ENCODE results near the gene CD44. TPM values are rescaled to one million over a fixed set of nuclear protein-coding genes. Genes with fewer than 3 reads are reported as not detected.

Gene CD44
- total RNA-seq, 4 donors from 2014 or later = 19.5 to 32.5 (median 29.2) TPM

DNA sequence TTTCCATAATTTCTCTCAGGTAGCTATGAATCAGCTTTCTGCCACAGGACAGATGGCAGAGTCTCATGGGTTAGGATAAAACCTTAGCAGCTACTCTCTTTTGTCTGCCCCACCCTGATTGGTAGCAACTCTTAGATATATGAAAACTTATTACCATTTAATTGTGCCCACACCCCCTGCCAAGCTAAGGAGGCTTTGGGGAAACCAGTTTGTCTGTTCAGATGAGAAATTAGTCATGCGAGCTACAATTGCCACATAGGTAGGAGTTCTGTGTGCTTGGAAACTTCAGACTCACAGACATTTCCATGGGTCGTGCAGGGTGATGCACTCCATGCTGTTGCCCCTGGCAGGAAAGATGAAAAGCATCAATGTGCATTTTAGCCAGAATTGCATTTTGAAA is 39.9 kb downstream of the CD44 start:
- peaks cover 0 to 20% of the 10 kb centered on the region in 2 donors for H3K36me3 ChIP-seq

DNA sequence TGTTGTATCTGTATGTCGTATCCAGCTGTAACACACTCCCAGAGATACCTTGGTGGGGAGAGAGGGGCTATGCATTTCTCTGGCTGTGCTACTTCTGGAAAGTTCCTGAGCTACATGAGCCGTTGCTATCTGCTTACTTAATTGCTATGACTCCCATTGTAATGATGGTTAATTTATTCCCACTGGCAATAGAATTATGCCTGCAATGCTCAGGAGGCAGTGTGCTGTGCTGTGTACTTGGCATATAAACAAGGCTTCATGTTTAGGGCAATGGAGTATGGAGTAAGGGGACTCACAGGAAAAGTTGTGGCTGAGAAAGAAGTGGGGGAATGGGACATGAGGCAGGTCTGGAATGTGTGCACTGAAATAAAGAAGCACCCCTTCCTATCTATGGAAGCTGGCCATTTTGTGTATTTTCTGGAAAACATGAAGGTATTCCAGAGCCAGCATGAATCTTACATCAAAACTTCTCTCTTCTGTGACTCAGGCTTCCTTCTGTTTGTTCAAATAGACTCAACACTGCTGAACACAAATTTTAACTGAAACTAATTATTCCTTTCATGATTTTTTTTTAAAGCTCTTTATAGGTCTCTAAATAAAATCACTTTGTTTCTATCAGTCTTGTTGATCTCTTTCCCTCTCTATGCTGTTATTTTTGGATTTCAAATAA is 40.6 kb downstream of the CD44 start:
- in situ Hi-C loops (cut with MboI; ENCODE audit: low sequenced_read_pairs in 4 of 4) (no loop called here), intact Hi-C loops (cut with DNase I; ENCODE audit: low total_unique reads) (no loop called here)
- H3K9me3 ChIP-seq = no peaks in the 10 kb centered on the region
- peaks cover 0 to 8% of the 10 kb centered on the region in 2 donors for H3K4me1 ChIP-seq
- peaks cover 0 to 20% of the 10 kb centered on the region in 2 donors for H3K36me3 ChIP-seq
- TF ChIP-seq POLR2A (IDR thresholded peaks at IDR 0.05) = no peak
- TF ChIP-seq CTCF (IDR thresholded peaks at IDR 0.05 in 4 of 5, conservative IDR thresholded peaks at IDR 0.05 in 1 of 5) = no peak
- no peaks in the 10 kb centered on the region for H3K27me3 ChIP-seq
- no peak overlapping the region for H3K27ac ChIP-seq
- ATAC-seq (no peak), DNase-seq (no peak)
- H3K4me3 ChIP-seq = no peak overlapping the region

More for the DNA sequence above, 39.9 kb downstream of the CD44 start:
- Histone ChIP-seq H3K9me3 (no peaks in the 10 kb centered on the region), H3K27ac (no peak overlapping the region), H3K4me1 (peaks cover 0 to 9% of the 10 kb centered on the region in 2 donors), H3K27me3 (no peaks in the 10 kb centered on the region), H3K4me3 (no peak overlapping the region)
- in situ Hi-C loops (cut with MboI; ENCODE audit: low sequenced_read_pairs in 4 of 4) = no loop called here
- ATAC-seq (no peak), DNase-seq (no peak)
- intact Hi-C loops (cut with DNase I; ENCODE audit: low total_unique reads) = no loop called here
- no peak for TF ChIP-seq CTCF (IDR thresholded peaks at IDR 0.05 in 4 of 5, conservative IDR thresholded peaks at IDR 0.05 in 1 of 5)
- no peak for TF ChIP-seq POLR2A (IDR thresholded peaks at IDR 0.05)

DNA sequence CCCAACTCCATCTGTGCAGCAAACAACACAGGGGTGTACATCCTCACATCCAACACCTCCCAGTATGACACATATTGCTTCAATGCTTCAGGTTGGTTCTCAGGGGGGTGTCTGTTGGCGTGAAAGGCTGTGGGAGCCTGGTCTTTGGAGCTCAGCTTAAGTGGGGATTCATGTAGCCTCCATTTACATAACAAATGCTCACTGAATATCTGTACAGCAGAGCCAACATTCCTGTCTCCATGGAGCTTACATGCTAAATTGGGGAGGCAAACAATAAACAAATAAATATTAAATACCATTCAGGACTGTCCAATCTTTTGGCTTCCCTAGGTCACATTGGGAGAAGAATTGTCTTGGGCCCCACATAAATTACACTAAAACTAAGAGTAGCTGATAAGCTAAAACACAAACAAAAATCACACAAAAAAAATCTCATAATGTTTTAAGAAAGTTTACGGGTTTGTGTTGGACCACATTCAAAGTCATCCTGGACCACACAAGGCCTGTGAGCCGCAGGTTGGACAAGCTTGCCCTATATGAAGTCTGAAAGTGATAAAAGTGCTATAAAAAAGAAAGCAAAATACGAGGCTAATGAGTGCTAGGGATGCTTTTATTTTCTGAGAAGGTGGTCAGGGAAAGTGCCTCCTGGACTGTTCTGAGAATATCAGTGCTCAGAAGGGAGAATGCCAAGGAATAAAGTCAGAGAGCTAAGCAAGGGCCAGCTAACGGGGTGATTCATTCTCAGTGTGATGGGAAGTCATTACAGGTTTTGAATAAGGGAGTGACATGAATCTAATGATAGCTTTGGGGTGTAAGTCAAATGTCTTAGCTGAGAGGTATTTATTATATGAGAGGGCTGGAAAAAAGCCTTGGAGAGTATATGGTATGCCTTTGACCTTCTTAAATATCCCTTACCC is 41.6 kb downstream of the CD44 start:
- Histone ChIP-seq H3K4me3 (no peak overlapping the region), H3K9me3 (no peaks in the 10 kb centered on the region), H3K4me1 (peaks cover 0 to 8% of the 10 kb centered on the region in 2 donors), H3K36me3 (peaks cover 0 to 20% of the 10 kb centered on the region in 2 donors), H3K27me3 (no peaks in the 10 kb centered on the region), H3K27ac (no peak overlapping the region)
- intact Hi-C loops (cut with DNase I; ENCODE audit: low total_unique reads) = no loop called here
- ATAC-seq (no peak), DNase-seq (no peak)
- in situ Hi-C loops (cut with MboI; ENCODE audit: low sequenced_read_pairs in 4 of 4) = no loop called here
- TF ChIP-seq CTCF (IDR thresholded peaks at IDR 0.05 in 4 of 5, conservative IDR thresholded peaks at IDR 0.05 in 1 of 5) (no peak), POLR2A (IDR thresholded peaks at IDR 0.05) (no peak)

DNA sequence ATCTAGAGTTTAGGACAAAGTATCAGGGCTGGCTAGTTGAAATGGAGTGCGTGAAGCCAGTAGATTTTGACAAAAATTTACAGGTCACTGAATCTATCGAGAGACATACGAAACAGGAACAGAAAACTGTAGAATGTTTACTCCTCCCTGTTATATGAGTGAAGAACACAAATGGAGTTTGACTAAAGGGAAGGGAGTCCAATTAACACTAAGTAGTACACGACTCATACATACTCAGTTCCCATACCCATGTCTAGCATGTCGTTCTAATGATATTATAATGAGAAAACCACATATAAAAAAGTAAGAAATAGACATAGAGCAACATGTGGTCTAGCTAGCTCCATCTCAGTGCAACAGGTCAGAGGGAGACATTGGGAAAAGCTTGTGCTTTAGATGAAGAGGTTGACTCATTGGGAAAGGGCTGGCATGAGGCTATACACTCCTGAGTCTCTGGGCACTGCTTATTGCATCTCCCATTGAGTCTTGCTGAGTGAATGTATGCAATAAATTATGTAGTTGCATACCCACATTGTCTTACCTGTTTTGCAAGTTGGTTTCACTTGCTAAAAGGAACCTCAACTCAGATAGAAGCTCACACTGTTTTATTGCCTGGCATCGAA is 43.5 kb downstream of the CD44 start:
- Histone ChIP-seq H3K9me3 (no peaks in the 10 kb centered on the region), H3K36me3 (peaks cover 0 to 15% of the 10 kb centered on the region in 2 donors), H3K27me3 (no peaks in the 10 kb centered on the region), H3K4me1 (peaks cover 0 to 8% of the 10 kb centered on the region in 2 donors), H3K4me3 (no peak overlapping the region), H3K27ac (no peak overlapping the region)
- ATAC-seq = no peak
- no peak for TF ChIP-seq CTCF (IDR thresholded peaks at IDR 0.05 in 4 of 5, conservative IDR thresholded peaks at IDR 0.05 in 1 of 5)
- TF ChIP-seq POLR2A (IDR thresholded peaks at IDR 0.05) = no peak
- intact Hi-C loops (cut with DNase I; ENCODE audit: low total_unique reads) = no loop called here
- no peak for DNase-seq
- in situ Hi-C loops (cut with MboI; ENCODE audit: low sequenced_read_pairs in 4 of 4) = no loop called here

Measured in gastrocnemius medialis (tissue), 4 donors.